Upper lobe of left lung (tissue), 6 donors: ENCODE measurements around the gene ZNF337. TPM values are rescaled to one million over a fixed set of nuclear protein-coding genes. Genes with fewer than 3 reads are reported as not detected.
"Not testable (repeated sequence)": the region's sequence is repeated elsewhere in the genome, so short reads cannot be mapped to it uniquely, and the experiment has no call there.

Experiments
- ATAC-seq, 2 donors: fragments of 200-7000 bp; cut with Tn5 transposase; one replicate each; pipeline ENCODE4 v1.9.1; 2022; ENCODE audit warnings: mild to moderate bottlenecking in 2 of 2, moderate library complexity in 2 of 2; ENCODE audit not compliant: low FRiP score in 2 of 2
- DNase-seq, 2 donors: peaks; one replicate each; pipeline ENCODE4 v3.0.0-alpha.2; 2019 to 2020
- H3K27ac ChIP-seq, 4 donors: fragments of 200-600 bp; sonication (generic); one replicate each; pipeline ENCODE4 v1.5.1; 2016 to 2019
- H3K27me3 ChIP-seq, 4 donors: fragments of 200-600 bp; sonication (generic); one replicate each; pipeline ENCODE4 v1.5.1; 2017 to 2019
- H3K36me3 ChIP-seq, 4 donors: fragments of 200-600 bp; sonication (generic); one replicate each; pipeline ENCODE4 v1.5.1; 2016 to 2019
- H3K4me1 ChIP-seq, 4 donors: fragments of 200-600 bp; sonication (generic); one replicate each; pipeline ENCODE4 v1.5.1; 2018 to 2019
- H3K4me3 ChIP-seq, 4 donors: fragments of 200-600 bp; sonication (generic); one replicate each; pipeline ENCODE4 v1.5.1; 2017 to 2019; ENCODE audit warnings: mild to moderate bottlenecking in 2 of 4, moderate library complexity in 1 of 4
- H3K9me3 ChIP-seq, 4 donors: fragments of 200-600 bp; sonication (generic); one replicate each; pipeline ENCODE4 v1.5.1; 2018 to 2019
- CTCF ChIP-seq, 6 experiments: fragments of 450-650 bp in 4 of 6; fragments of 200-600 bp in 2 of 6; sonication (generic) in 2 of 6; IDR thresholded peaks; one replicate each; pipeline ENCODE4 v1.5.1; 2016 to 2019; ENCODE audit warnings: antibody characterized with exemption in 6 of 6
- EP300 ChIP-seq, 4 donors: sonication (generic); formaldehyde crosslinking; IDR thresholded peaks; one replicate each; pipeline ENCODE4 v1.5.1; 2017; ENCODE audit warnings: antibody characterized with exemption in 4 of 4, control low read depth in 2 of 4
- POLR2A ChIP-seq, 4 donors: fragments of 450-650 bp; IDR thresholded peaks; one replicate each; pipeline ENCODE4 v1.5.1; 2016 to 2017; ENCODE audit warnings: antibody characterized with exemption in 4 of 4, mild to moderate bottlenecking in 2 of 4
- POLR2AphosphoS5 ChIP-seq, 2 donors: sonication (generic); formaldehyde crosslinking; IDR thresholded peaks; one replicate each; pipeline ENCODE4 v1.5.1; 2017; ENCODE audit warnings: antibody characterized with exemption in 2 of 2
- WGBS, 2 donors: methylation state at CpG; one replicate each; pipeline ENCODE4 v1.1.5; 2017 to 2018; 5-methylcytosine and 5-hydroxymethylcytosine counted together
- total RNA-seq, 6 donors: library from RNA; depleted of rRNA in 4 of 6; stranded (reverse); fragments of >200 nt in 4 of 6; gene quantifications; one replicate each; pipeline versions ENCODE4 v1.1.0 to v1.2.1, GENCODE V29; 2016 to 2021
- donor health status: DM: no; HTN: no; CAD: no; lungs with moderate emphysema.
- donor health status: DM: no; HTN: yes; CAD: no; lungs with severe emphysema.

Gene ZNF337
- total RNA-seq, 6 donors from 2014 or later: 10.8 to 41.9 (median 14.5) TPM

GRCh38 chr20:25685276-25686080 is 11.2 kb downstream of the ZNF337 start:
- WGBS, 2 donors: 84 to 90% methylated on average over 7 to 9 of the region's 9 CpGs
- DNase-seq (no peak), ATAC-seq (no peak)
- Histone ChIP-seq H3K36me3 (peaks cover 3 to 51% (median 9%) of the 10 kb centered on the region in 4 donors), H3K27ac (no peak overlapping the region), H3K4me3 (no peak overlapping the region), H3K4me1 (no peaks in the 10 kb centered on the region), H3K9me3 (no peaks in the 10 kb centered on the region), H3K27me3 (no peaks in the 10 kb centered on the region)
- no peak for TF ChIP-seq POLR2A (IDR thresholded peaks at IDR 0.05)
- no peak for TF ChIP-seq EP300 (IDR thresholded peaks at IDR 0.05)
- no peak for TF ChIP-seq POLR2AphosphoS5 (IDR thresholded peaks at IDR 0.05)
- no peak for TF ChIP-seq CTCF (IDR thresholded peaks at IDR 0.05)

GRCh38 chr20:25683826-25684225 is 12.8 kb downstream of the ZNF337 start:
- 91 to 92% methylated on average over 3 of the region's 3 CpGs for WGBS, 2 donors
- not testable (repeated sequence) for H3K27ac ChIP-seq, DNase-seq, H3K4me3 ChIP-seq, ATAC-seq, H3K4me1 ChIP-seq, H3K9me3 ChIP-seq, H3K27me3 ChIP-seq
- H3K36me3 ChIP-seq: peaks cover 3 to 58% (median 9%) of the 10 kb centered on the region in 4 donors

GRCh38 chr20:25683050-25683449 is 13.6 kb downstream of the ZNF337 start:
- H3K4me3 ChIP-seq: no peak overlapping the region
- H3K4me1 ChIP-seq: no peaks in the 10 kb centered on the region
- H3K36me3 ChIP-seq: peaks cover 3 to 65% (median 13%) of the 10 kb centered on the region in 4 donors
- H3K27me3 ChIP-seq: no peaks in the 10 kb centered on the region
- TF ChIP-seq POLR2A (IDR thresholded peaks at IDR 0.05) (no peak), EP300 (IDR thresholded peaks at IDR 0.05) (no peak), POLR2AphosphoS5 (IDR thresholded peaks at IDR 0.05) (no peak), CTCF (IDR thresholded peaks at IDR 0.05) (no peak)
- DNase-seq: no peak
- no peaks in the 10 kb centered on the region for H3K9me3 ChIP-seq
- H3K27ac ChIP-seq: no peak overlapping the region
- WGBS, 2 donors: 87% methylated on average over 2 of the region's 2 CpGs
- ATAC-seq: no peak

GRCh38 chr20:25676164-25676809 is 20.4 kb downstream of the ZNF337 start:
- Histone ChIP-seq H3K9me3 (no peaks in the 10 kb centered on the region), H3K4me3 (no peak overlapping the region), H3K4me1 (no peaks in the 10 kb centered on the region), H3K27me3 (no peaks in the 10 kb centered on the region), H3K27ac (no peak overlapping the region), H3K36me3 (peaks cover 12 to 69% (median 36%) of the 10 kb centered on the region in 4 donors)
- DNase-seq (no peak), ATAC-seq (peak in 1 of 2 donors; percentile 49)
- TF ChIP-seq POLR2AphosphoS5 (IDR thresholded peaks at IDR 0.05): no peak
- TF ChIP-seq CTCF (IDR thresholded peaks at IDR 0.05): no peak
- TF ChIP-seq POLR2A (IDR thresholded peaks at IDR 0.05): no peak
- TF ChIP-seq EP300 (IDR thresholded peaks at IDR 0.05): no peak
- 89 to 94% methylated on average over 10 of the region's 10 CpGs for WGBS, 2 donors

GRCh38 chr20:25675161-25675560 is 21.5 kb downstream of the ZNF337 start:
- no peaks in the 10 kb centered on the region for H3K4me1 ChIP-seq
- TF ChIP-seq CTCF (IDR thresholded peaks at IDR 0.05): no peak
- no peak for TF ChIP-seq POLR2A (IDR thresholded peaks at IDR 0.05)
- TF ChIP-seq POLR2AphosphoS5 (IDR thresholded peaks at IDR 0.05): no peak
- no peak for TF ChIP-seq EP300 (IDR thresholded peaks at IDR 0.05)
- peaks cover 12 to 60% (median 35%) of the 10 kb centered on the region in 4 donors for H3K36me3 ChIP-seq
- 82 to 87% methylated on average over 6 of the region's 6 CpGs for whole genome bisulfite sequencing, 2 donors
- no peak overlapping the region for H3K27ac ChIP-seq
- H3K4me3 ChIP-seq: no peak overlapping the region
- no peak for DNase-seq
- H3K27me3 ChIP-seq: no peaks in the 10 kb centered on the region
- no peak for ATAC-seq
- no peaks in the 10 kb centered on the region for H3K9me3 ChIP-seq
